ENCODE measurements around the gene STK32C.

Gene STK32C

DNA sequence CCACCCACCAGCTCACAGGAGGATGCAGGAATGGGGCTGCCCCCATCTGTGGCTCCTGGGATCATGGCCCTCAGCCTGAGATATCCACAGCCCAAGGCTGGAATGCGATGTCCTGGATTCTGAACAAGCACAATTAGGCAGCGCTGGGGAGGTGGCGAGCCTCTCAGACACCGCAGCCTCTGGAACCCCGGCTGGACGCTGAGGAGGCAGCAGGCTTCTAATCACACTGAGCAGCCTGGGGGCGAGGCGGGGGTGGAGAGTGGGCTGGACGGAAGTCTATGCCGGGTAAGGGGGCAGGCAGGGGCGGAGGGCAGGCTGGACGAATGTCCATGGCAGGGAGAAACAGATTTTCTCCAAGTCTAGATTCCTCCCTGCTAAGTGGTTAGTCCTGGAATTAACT is 64.6 kb downstream of the STK32C start:
- no peak for DNase-seq

GRCh38 chr10:132242103-132242840 is 65.5 kb downstream of the STK32C start:
- no peak for DNase-seq

DNA sequence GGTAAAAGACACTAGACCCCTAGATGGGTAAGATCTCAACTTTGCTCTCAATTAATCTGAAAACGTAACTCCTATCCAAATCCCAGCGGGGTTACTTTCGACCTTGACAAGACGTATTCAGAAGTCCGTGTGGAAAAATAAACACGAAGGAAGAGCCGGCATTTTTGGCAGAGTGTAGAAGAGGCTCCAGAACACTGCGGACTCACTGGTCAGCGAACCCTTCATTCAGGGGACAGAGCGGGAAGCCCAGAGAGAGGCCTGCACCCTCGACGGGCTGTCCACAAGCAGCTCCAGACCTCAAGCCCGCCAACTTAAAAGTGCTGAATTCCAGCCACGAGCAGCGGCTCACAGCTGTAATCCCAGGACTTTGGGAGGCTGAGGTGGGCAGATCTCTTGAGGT is 66.3 kb downstream of the STK32C start:
- DNase-seq = no peak

DNA sequence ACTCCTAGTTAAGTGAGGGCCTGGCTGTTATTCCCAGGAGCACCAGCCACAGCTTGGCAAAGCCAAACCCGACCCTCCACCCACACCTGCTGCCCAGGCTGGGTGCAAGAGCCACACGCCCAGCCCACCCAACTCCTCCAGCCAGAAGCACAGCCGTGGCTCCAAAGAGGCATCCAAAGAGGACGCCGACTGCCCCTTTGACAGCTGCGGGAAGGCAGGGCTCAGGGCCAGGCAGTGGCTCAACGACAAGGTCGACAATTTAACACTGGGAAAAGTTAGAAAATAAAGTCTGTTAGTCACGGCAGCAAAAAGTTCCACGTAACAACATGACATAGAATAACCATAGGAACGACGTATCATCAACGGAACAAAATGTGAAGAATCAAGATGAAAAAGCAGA is 66.7 kb downstream of the STK32C start:
- no peak for DNase-seq

DNA sequence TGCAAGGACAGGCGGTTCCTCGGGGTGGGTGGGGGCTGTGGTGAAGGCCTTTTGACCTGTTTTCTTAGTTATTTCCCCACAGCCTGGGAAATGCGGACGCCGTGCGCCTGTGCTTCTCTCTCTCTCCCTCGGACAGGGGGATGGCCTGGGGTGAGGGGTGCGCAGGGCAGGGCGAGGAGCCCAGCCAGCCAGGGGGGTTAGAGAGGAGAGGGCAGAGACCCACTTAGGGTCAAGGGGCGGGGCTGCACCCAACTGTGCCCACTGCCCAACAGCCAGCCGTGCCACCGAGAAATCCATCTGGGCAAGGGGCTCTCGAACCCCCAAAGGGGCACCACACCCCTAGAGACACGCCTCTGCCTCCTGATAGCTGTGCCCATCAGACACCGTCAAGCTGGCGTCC is 67.2 kb downstream of the STK32C start:
- DNase-seq = no peak

- no peak for DNase-seq
Measured at GRCh38 chr10:132240156-132240555, 67.6 kb downstream of the STK32C start.

DNA sequence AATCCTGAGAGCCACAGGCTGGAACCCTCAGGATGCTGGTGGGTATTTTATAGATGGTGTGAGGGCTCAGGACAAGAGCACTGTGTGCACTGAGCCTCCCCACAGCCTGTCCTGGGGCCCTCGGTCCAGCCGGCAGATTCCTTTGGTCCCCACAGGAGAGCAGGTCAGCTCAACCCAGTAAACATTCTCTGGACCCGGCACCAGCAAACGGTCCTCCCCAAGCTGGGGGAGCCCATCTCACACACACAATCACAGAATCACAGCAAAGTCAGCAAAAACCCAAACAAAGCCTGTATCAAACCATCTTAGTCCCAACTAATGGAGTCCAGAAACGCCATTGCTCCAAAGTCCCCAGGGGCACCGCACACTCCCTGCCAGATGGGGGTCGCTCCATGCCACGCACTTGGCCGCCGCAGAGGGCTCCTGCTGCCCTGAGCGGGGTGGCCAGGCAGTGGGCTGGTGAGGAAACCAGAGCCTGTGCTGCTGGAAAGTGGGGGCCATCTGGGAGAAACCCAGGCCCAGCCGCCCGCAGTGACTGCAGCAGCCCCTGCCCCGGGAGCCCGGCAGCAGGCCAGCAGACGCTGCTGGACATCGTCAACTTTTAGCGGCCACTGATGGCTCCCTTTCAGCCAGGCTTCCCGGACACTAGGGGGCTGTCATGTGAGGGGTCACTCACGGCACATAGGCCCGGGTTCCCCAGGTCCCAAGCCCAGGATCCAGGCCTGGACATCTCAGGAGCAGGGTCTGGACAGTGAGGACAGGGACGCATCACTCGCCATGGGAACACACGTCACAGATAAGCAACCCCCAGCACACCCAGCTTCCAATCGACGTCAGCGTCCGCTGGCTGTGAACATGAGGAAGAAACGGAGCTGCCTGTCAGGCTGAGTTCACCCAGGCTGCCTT is 68.4 kb downstream of the STK32C start:
- DNase-seq = no peak

- no peak for DNase-seq
Measured at GRCh38 chr10:132238371-132239125, 69.2 kb downstream of the STK32C start.

DNA sequence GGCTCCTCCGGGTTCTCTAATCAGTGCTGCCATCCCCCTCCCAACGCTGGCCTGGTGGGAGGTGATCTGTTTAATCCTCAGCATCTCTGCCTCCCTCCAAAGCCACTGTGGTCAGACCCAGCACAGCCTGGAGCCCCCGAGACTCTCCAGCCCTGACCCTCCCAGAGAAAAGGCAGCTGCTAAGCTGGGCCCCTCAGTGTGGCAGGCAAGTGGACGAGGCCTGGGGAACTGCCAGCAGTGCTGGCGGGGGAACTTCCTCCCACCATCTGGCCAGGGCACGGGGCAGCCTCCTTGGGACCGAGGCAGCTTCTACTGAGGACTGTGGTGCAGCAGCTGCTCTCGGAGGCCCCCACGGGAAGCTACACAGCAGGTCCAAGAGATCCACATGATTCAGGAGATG is 69.9 kb downstream of the STK32C start:
- no peak for DNase-seq

DNA sequence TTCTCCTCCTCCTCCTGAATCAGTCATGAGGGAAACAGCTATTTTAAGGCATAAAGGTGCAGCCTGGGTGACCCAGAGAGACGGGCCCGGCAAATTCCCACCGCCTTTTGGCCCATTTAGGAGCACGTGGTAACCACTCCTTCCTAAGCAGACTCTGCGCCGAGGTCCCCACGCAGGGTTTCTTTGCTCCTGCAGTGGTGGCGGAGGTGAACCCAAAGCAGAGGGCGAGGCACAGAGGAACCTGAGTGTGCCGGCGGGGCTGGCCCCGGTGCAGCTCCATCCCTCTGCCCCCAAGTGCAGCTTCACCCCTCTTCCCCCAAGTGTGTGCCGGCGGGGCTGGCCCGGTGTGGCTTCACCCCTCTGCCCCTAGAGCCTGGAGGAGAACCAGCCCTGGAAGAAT is 70.4 kb downstream of the STK32C start:
- no peak for DNase-seq

DNA sequence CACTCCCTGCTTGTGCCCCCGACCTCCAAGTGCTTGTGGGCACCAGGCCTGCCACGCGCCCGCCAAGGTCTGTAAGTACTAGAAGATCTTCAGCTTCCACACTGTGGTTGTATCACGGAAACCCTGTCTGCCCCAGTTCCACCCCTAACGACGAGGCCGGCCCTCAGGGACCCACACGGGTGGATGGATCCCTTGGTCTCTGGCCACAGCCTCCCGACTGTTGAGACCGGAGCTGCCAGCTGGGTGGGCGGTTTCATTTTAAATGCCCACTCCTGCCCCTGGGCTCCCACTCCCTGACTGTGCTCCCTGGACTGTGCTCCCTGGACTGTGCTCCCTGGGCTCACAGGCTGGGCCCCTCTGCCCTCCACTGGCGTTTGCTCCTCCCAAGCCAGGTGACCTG is 70.9 kb downstream of the STK32C start:
- no peak for DNase-seq

- no peak for DNase-seq
Measured at GRCh38 chr10:132236161-132236560, 71.6 kb downstream of the STK32C start.

DNA sequence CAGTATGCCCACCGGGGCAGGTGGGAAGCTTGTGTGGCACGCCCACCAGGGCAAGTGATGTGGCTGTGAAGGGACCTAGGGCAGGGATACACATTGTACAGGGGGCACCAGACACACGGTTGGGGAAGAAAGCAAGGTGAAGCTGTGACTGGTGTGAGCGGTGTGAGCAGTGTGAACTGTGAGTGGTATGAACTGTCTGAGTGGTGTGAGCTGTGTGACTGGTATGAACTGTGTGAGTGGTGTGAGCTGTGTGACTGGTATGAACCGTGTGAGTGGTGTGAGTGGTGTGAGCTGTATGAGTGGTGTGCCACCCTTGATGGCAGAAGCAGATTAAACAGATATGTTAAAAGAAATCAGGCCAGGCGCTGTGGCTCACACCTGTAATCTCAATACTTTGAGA is 72.9 kb downstream of the STK32C start:
- no peak for DNase-seq

DNA sequence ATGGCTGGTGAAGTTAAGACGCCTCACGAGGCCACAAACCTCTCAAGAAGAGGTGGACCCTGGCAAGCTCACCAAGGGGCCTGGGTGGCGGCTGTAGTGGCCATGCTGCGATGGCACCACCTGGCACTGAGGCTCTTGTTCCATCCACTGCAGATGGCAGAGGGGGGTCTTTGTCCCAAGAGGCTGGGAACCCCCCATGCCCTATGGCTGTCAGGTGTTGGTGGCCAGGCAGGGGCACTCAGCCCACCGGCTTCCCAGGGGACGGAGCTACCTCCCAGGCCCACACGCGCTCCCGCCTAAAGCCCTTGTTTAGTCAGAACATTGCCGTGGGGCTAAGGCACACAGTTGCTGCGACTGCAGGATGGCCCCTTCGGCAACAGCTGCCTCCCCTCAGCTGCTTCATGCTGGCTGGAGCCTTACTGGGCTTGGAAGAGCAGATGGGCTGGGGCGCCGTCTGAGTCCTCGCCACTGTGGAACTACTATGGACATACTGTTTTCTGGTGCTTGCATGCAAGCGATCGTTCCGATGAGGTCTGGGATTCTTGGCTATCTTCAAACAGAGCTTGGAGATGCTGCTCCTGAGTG is 74.2 kb downstream of the STK32C start:
- no peak for DNase-seq

GRCh38 chr10:132232981-132233380 is 74.8 kb downstream of the STK32C start:
- no peak for DNase-seq

DNA sequence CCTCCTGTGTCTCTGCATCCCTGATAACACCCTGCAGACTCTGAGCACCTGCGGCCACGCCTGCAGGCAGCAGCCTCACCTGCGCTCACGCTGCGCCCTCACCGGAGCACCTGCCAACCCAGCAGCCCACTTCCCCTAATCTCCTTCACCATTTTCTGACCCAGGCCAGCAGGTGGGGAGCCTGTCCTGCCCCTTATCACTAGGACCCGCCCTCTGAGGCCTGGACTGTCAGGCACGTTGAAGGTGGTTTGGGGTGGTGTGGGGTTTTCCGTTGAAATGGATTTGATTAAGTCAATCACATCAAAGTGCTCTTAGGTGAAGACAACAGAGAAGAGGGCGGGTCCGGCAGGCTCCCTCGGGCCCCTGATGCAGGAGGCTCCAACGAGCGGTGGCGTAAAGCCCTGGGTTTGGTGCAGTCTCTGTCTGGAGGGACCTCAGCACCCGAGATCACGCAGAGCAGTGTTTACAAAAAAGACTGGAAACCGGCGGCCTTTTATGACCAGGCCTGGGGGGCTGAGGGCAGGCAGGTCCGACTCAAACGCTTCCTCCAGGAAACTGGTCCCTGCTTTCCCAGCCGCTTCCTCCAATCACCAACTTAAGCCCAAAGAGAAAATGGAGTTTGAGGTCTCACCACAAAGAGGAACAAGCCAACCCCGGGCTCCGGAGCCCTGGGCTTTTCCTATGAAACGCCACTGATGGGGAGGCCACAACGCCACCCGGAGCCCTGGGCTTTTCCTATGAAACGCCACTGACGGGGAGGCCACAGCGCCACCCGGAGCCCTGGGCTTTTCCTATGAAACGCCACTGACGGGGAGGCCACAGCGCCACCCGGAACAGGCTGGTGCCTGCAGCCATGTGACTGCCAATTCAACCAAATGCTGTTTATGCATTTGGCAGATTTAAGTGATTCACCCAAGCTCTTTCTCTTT is 75.5 kb downstream of the STK32C start:
- no peak for DNase-seq

- DNase-seq = no peak
Measured at GRCh38 chr10:132231656-132232022, 76.1 kb downstream of the STK32C start.

DNA sequence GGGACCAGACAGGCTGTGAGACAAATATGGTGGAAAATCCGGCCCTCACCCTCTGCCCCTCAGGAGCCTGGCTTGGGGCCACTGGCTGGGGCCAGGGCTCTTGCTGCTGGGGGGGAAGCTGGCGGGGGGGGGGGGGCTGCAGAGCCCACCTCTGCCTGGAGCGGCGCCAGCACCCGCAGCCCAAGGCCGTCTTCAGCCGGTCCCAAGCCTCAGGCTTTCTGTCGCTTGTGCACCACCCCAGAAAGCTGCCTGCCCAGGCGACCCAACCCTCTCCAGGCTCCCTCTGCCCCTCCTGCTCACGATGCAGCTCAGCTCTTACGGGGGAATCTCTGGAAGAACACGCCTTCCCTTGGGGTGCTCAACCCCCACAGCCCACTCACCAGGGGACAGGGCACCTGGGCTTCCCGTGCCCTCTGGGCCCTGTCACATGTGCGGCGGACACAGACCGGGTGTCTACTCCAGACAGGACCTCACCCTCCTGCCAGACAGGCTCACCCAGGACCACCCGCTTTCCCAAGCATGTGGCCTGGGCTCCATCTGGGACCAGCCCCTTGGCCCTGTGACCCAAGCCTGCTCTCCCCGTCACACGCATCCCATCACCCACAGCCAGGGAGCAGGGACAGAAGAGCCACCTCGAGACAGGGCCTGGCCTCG is 77.1 kb downstream of the STK32C start:
- no peak for DNase-seq

- DNase-seq = no peak
Measured at GRCh38 chr10:132229834-132230556, 77.8 kb downstream of the STK32C start.

DNA sequence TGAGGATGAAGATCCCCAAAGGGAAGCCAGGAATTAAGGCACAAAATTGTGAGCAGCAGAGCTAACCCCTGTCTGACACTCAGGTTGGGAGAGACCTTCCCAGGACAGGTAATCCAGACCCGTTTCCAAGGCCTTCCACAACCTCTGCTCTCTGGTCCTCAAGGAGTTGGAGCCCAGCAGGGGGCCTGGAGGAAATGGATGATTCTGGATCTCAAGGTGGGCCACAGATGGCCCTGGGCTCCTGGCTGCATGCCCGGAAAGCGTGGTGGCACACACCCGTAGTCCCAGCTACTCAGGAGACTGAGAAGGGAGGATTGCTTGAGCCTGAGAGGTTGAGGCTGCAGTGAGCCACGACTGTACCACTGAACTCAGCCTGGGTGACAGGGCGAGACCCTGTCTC is 78.7 kb downstream of the STK32C start:
- DNase-seq = no peak

- DNase-seq = no peak
Measured at GRCh38 chr10:132228616-132229015, 79.1 kb downstream of the STK32C start.

Data from activated T-cell treated with anti-CD3 and anti-CD28 coated beads for 4 hours (primary cell).